ENCODE measurements around the gene TMEM253.

- TF ChIP-seq CTCF (IDR thresholded peaks at IDR 0.05; ENCODE audit: poor library complexity) (no peak), EZH2 (IDR thresholded peaks at IDR 0.05; ENCODE audit: borderline replicate concordance) (no peak), EZH2phosphoT487 (IDR thresholded peaks at IDR 0.05; ENCODE audit: low read depth, severe bottlenecking, unreplicated experiment) (no peak)
Measured at GRCh38 chr14:21088687-21089086, 12.2 kb upstream of the TMEM253 start.

Measured in hepatocyte (in vitro differentiated cells).